NCI-H128 (cell line): ENCODE results near the gene VWF.
"Not testable (repeated sequence)": the region's sequence is repeated elsewhere in the genome, so short reads cannot be mapped to it uniquely, and the experiment has no call there.

Experiments used
- DNase-seq: peaks from one replicate; lab custom pipeline; 2025; ENCODE audit not compliant: unreplicated experiment; lab: John Stamatoyannopoulos, UW

VWF gene

GRCh38 chr12:6146509-6146908, 22.0 kb upstream of the VWF start:
- DNase-seq = no peak

GRCh38 chr12:6145564-6145963, 21.1 kb upstream of the VWF start:
- DNase-seq = no peak

DNA sequence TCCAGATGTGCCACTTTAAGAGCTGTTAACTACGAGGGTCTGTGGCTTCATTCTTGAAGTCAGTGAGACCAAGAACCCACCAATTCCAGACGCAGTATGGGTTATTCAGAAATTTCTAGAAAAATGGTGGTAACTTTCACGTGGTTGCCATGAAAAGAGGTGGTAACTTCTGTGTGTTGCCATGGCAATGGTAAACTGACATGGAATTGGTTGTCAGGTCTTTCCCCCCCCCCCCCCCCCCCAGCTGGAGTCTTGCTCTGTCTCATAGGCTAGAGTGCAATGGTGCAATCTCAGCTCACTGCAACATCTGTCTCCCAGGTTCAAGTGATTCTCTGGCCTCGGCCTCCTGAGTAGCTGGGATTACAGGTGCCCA, 18.8 kb upstream of the VWF start:
- no peak for DNase-seq

GRCh38 chr12:6142368-6143302, 18.2 kb upstream of the VWF start:
- DNase-seq = not testable (repeated sequence)

GRCh38 chr12:6141731-6142367, 17.4 kb upstream of the VWF start:
- DNase-seq = not testable (repeated sequence)

DNA sequence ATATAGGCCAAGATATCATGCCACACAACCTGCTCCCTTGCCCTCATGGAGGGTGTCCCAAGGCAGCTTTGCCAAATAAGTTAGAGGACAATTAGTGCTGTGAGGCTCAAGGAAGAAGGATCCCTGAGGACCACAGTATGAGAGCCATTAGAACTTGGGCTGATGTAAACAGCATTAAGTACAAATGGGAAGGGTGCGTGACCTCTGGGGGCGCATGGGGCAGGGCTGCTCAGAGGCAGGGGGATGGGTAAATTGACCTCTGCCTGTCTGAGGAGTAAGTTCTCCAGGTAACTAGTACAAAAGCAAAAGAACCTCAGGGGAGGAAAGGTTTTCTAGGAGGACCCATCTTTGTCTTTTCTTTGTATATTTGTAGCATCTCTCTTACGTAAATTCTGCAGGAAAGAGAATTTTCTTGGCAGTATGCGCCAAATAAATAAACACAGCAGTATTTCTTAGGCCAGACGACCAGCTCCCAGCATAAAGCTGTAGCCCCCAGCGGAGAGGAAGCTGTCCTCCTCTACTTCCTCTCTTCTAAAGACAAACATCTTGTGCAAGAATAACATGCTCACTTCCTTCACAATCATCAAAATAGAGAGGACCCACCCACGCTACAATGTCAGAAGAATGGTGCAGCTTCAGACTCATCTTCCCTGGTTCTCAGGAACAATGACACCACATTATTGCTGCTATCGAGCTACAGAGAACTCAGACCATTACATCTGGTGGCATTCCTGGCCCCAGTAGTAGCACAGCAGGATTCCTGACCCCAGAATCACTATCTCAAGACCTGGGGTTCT, 16.4 kb upstream of the VWF start:
- DNase-seq = no peak

GRCh38 chr12:6135071-6135470, 10.6 kb upstream of the VWF start:
- DNase-seq = no peak

GRCh38 chr12:6133642-6134041, 9.2 kb upstream of the VWF start:
- no peak for DNase-seq

GRCh38 chr12:6132496-6132895, 8.0 kb upstream of the VWF start:
- DNase-seq = no peak

DNA sequence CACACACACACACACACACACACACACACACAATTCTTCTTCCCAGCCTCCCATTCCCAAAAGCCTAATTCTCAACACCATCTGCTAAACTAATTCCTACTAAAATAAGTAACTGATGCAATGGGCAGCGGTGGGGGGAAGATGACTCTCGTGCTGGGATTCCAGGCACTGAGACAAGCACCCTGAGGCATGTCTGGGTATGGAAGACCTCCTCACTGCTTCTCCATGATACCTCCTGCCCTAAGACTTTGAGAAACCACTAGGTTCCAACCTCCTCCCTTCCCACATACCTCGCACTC, 789 bp upstream of the VWF start:
- no peak for DNase-seq

- no peak for DNase-seq
These were observed 1.2 kb downstream of the VWF start for GRCh38 chr12:6123258-6123657.

DNA sequence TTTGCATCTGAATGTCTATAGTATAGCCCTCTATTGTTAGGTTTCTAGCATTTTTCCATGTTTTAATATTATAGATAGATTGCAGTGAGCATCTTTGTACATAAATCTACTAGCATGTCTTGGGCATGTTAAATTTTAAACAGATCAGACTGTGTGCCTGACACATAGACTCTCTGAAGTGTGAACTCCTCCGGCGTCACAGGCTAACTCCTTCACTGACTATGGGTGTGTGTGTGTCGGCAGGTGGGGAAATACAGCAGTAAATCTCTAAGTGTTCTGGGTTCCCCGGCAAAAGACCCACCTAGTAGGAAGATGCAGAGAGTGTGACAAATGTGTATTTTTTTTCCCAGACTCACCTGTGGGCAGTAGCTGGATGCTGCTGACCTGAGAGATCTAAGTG, 2.3 kb downstream of the VWF start:
- DNase-seq = no peak

DNA sequence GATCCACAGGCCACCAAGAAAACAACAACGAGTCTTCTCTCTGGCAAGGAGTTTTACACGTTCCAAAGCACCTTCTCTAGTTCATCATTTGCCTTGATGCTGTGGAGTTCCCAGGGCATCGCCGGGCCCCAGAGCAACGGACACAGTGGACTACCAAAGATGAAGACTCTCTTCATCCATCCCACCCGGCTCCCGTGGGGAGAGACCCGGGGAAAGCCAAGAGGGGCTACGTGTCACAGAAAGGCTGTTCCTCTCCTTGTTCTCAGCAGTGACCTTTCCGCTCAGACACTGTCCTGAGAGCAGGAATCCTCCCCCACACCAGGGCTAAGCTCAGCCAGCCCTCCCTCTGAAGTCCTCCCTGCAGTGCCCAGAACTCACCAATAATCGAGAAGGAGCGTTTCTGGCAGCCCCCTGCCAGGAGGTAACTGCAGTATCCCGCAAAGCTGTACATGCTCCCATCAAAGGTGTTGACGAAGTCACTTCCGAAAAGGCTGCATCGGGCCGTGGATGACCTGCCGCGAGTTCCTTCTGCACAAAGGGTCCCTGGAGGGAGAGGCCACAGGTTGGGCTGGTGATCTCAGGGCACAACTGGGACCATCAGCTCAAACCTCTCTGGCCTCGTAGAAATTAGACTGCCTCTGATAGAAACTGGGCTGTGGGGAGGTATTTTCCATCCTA, 3.5 kb downstream of the VWF start:
- DNase-seq = no peak

DNA sequence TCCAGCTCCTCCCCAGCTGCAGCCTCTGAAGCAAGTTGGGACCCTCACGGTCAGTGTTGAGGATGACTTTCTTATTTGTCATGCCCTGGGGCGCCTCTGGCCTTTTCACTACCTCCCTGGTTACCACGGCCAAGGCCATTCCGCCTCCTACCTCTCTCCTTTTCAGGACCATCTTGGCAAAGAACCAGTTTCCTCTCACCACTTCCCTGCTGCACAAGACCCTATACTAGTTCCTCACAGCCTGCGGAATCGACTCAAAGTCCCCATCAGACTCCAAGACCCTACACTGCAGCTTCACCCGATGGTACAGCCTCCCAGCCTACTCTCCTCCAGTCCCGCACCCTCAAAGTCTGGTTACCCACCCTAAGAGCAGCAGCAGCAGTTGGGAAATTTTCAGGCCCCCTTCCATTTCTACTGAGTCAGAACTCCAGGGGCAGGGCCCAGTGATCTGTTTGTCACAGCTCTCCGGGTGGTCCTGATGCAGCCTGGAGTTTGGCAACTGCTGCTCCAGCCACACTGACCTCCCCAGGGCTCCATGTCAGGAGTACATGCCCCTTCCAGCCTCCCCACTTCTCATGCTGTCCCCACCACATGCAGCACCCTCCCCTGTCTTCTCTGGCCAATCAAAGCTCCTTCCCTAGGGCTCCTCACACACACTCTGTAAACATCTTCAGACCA, 5.4 kb downstream of the VWF start:
- DNase-seq = no peak

DNA sequence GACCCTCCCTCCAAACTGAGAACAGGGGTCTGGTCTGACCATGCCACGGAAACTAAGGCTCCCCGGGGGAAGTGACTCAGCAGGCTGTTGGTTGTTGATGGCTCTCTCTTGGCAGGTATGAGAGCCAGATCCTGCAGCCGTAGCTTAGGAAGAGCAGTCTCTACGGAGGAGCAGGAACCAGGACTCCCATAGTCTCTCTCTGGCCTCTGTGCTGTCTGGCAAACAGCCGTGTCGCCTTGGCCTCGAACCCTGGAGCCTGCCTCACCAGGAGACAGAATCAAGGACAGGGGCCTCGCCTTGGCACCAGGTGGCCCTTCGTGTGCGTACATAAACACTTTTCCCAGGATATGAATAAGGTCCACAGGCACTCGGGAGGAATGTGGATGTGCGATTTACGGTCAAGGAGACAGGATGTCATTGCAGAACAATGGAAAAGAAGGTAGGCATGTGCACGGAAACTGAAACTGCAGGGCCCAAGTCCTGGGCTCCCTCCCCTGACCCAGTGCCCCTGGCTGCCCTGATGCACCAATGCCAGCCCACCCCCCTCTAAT, 7.9 kb downstream of the VWF start:
- DNase-seq = no peak

GRCh38 chr12:6115389-6115788, 9.1 kb downstream of the VWF start:
- DNase-seq = no peak

DNA sequence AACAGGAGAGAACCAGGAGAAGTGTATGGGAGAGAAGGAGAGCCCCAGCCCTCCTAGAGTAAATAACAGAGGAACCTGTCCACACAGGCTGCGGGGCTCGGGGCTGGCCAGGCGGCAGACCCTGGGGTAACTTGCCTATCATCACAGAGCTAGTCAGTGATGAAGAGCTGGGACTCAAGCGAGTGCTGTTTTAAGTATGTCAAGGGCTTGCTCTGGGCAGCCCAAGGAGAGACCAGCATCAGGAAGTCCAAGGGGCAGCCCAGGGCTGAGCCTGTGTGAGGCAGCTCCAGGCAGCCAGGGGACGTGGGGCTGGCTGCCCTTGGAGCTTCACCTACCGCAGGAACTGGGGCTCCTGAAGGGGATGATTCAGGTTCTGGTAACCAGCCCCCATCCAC, 10.0 kb downstream of the VWF start:
- DNase-seq = no peak

DNA sequence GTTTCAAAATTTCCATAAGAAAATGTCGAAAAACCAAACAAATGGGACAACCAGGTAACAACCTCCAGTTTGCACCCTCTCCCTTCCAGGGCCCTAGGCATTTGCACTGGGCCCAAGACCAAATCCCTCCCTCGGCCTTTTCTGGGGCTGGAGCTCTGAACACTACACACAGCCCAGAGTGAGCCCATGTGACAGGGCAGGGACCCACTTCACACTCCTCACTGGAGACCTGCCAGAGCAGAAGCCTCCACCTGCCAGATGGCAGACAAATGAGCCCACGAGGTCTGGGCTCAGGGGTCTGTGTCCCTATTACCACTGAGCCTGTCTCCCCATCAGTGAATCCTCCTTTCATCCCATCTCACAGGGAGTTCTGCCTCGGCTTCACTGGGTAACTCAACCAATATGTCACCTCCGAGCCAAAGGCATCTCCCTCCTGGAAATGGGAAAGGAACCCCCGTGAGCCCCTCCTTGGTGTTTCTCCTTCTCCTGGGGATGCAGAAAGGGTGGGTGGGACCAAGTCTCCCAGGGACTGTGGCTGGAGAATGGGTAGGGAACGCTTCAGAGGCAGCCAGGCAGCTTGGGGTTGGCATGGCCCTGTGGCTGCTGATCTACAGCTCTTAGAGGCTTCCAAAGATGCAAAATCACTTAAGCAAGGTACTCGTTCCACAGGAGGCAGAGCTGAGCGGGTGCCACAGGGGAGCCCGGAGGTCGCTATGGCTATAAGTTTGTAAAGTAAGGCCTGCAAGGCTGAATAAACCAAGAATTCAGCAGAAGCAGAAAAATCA, 10.6 kb downstream of the VWF start:
- DNase-seq = no peak

DNA sequence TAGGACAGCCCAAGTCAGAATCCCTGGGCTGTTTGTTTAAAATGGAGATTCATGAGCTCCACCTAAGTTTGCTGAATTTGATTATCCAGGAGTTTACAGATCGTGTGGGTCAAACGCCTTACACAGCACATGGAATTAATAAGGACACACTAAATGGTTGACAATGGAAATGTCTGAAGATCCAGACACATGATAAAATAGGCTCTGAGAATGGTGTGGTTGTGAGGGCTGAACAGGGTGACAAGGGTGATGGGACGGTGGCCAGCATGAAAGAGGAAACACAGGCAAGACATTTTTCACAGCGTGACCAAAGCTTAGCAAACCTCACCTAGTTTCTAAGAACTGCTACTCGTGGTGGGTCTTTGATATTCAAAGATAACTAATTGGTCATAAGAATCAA, 12.5 kb downstream of the VWF start:
- DNase-seq = no peak

- DNase-seq = no peak
These were observed 14.5 kb downstream of the VWF start for GRCh38 chr12:6110006-6110405.
